ENCODE results near the gene LEMD2.
"Not testable (repeated sequence)": the region's sequence is repeated elsewhere in the genome, so short reads cannot be mapped to it uniquely, and the experiment has no call there.

Gene LEMD2

DNA sequence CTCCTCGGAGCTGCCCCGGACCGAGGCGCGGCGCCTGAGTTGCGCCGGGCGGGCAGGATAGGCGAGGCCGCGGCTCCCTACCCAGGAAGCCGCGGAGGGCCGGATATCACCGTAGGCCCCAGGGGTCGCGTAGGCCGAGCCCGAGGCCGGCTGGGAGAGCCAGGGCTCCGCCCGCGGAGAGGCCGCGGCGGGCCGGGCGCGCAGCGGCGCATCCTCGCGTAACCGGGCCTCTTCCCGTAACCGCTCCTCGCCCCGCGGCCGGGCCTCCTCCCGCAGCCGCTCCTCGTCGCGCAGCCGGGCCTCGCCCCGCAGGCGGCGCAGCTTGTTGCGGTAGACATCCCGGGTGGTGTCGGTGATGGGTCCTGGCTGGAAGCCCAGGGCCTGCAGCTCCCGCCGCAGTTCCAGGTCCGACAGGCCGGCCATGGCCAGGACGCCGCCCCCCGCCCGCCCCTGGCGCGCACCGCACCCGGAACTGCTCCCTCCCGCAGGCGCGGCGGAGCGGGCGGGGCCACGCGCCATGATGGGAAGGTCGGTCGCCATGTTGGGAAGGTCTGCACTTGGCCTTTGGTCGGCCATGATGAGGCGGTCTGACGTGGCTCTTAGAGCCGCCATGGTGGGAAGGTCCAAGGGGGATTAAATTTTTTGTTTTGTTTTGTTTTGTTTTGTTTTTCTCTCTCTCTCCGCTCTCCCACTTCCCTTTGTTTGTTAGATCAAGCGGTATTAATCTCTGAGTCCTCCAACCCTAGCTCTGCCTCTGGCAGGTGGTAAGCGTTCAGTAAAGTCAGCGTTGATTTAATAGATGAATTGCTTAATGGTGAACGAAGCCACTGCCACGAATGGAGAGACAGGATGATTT lies at the start of gene LEMD2:
LEMD2 (minus strand) TSS at position 437 of the 856 bp plus-strand sequence; CDS start at position 423, 14 bp downstream.
- DNase-seq: peak; percentile 81 to 93 (median 88)

DNA sequence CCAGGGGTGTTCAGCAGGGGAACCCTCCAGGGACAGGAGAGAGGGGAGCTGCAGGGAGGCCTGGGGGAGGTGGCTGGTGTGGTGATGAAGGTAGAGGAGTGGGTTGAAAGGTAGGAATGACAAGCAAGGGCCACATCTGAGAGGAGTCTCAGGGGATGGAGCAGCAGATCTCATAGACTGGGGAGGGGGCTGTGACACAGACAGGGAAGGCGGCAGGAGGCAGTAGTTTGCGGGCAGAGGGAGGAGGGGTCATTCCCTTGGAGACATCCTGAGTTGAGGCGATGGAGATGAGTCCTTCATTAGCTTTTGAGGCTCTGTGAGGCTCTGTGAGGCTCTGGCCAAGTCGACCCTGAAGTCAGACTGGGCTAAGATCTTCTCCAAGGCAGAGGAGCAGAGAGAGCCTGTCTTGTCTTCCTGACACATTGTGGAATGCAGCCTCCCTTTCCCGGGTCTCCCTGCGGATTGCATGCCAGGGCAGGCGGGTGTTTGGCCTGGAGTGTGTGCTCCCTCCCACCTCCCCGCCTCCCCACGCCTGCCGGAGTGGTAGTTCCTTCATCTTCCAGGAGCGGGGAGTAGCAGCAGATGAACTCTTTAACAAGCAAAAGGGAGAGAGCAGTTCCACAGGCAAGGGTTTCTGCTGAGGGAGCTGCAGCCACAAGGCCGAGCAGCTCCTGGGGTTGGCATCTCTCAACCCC lies 49.2 kb upstream of the LEMD2 start:
- DNase-seq: no peak

DNA sequence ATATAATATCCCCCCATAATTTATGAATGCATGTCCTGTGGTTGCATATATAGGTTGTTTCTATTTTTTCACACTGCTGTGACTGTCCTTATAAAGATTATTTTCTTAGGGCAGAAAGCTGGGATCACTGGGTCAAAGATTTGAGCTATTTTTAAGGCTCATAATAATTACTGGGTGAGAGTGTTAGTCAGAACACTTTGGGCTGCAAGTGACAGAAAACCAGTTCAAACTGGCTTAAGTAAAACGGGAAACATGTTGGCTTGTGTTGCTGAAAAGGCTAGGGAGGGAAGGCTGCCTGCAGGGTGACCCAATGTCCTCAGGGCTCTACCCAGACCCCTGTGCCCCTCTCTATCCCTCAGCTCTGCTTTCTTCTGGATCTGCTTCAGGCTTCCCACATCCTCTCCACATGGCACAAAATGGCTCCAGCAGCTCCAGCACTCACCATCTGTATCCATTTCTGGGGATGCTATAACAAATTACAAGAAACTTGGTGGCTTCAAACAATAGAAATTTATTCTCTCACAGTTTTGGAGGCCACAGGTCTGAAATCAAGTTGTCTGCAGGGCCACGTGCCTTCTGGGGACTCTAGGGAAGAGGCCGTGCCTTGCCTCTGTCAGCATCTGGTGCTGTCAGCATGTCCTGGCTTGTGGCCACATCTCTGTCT lies 48.0 kb upstream of the LEMD2 start:
- no peak for DNase-seq

DNA sequence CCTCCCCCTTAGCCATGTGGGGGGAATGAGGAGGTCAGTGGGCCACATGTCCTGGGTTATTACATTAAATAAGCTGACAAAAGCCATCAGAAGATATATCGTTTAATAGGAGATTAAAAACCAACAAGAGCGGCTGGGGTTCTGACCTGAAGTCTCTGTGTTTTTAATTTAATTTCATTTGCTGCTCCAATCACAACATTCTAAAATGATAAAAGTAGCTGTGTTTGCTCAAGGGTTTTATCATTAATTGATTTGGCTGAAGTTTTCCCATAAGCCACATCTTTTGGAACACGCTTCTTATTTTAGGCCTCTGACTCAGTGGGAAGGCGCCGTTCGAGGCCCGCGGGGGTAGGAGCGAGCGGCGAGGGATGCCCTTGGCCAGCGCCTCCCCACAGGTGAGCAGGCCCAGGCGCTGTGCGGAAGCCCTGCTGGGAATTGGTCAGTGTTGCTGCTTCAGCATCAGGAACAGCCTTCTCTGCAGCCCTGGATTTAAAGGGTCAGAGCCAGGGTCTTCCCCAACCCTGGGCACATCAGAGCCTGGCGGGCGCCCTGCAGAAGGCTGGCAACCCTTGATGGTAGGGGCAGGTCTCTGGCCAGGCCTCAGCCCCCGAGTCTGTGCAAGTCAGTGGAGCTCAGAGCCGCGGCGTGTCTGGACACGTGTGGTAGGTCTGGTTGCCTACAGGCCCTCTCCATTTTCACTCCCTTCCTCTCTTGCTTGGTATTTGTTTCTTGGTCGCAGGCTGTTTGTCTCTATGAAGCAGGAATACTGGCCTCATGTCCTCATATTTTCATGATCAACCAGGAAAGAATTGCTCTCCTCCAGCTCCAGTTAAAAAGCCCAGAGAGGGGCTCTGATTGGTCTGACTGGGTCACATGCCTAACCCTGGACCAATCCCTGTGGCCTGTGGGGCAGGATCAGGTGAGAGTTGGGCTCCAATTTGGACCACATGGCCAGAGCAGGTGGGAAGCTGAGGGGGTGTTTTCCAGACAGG lies 45.8 kb upstream of the LEMD2 start:
- DNase-seq: no peak

DNA sequence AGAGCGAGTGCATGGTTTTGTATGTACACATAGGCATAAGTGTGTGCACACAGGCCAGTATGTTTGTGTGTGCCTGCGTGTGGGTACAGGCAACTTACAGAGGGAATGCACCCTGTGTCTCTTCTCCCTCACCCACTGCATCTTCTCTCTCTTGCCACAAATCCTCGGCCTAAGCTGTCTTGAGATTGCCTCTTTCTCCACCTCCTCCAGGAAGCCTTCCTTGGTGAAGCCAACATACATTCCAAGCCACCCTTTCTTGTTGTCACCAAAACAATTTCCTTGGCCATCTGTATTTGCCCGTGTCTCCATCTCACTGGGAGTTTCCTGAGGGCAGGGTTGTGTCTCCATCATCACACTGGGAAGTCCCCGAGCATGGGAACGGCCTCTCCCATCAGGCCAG lies 44.7 kb upstream of the LEMD2 start:
- DNase-seq: no peak

DNA sequence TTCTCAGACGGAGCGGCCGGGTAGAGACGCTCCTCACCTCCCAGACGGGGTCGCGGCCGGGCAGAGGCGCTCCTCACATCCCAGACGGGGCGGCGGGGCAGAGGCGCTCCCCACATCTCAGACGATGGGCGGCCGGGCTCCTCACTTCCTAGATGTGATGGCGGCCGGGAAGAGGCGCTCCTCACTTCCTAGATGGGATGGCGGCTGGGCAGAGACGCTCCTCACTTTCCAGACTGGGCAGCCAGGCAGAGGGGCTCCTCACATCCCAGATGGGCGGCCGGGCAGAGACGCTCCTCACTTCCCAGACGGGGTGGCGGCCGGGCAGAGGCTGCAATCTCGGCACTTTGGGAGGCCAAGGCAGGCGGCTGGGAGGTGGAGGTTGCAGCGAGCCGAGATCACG lies 43.9 kb upstream of the LEMD2 start:
- DNase-seq: not testable (repeated sequence)

DNA sequence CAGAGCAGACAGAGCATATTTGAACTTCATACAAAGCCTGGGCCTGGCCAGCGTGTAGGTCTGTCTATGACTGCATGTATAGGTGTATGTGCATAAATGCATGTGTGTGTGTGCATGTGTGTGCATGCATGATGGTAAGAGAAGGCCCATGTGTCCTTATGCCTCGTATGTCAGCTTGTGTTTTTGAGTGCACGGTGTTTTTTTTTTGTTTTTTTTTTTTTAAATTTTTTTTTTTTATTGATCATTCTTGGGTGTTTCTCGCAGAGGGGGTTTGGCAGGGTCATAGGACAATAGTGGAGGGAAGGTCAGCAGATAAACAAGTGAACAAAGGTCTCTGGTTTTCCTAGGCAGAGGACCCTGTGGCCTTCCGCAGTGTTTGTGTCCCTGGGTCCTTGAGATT lies 42.8 kb upstream of the LEMD2 start:
- DNase-seq: not testable (repeated sequence)

DNA sequence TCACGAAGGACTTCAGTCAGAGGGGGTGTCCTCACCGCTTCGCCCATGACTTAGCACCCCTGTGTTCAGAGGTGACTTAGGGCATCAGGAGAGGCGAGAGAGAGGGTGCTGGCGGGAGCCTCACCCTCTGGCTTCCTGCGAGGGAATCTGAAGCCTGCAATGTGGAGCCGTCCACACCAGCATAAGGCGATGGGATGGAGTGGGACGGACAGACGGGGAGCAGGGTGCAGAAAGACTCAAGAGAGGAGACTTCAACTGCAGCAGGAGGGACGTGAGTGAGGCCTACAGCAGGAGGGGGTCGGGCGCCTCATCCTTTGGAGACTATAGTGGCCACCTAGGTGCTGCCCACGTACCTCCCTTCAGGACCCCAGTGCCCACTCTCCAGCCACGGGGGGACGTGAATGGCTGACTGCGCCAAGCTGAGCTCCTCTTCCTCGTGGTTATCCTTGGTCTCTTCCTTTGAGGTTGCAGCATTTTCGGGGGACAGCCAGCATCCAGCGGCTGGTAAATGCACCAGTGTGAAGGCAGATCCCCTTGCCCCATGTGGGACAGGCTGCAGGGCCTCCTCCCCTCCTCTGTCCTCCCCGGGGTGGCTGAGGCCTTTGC lies 41.8 kb upstream of the LEMD2 start:
- DNase-seq: no peak

DNA sequence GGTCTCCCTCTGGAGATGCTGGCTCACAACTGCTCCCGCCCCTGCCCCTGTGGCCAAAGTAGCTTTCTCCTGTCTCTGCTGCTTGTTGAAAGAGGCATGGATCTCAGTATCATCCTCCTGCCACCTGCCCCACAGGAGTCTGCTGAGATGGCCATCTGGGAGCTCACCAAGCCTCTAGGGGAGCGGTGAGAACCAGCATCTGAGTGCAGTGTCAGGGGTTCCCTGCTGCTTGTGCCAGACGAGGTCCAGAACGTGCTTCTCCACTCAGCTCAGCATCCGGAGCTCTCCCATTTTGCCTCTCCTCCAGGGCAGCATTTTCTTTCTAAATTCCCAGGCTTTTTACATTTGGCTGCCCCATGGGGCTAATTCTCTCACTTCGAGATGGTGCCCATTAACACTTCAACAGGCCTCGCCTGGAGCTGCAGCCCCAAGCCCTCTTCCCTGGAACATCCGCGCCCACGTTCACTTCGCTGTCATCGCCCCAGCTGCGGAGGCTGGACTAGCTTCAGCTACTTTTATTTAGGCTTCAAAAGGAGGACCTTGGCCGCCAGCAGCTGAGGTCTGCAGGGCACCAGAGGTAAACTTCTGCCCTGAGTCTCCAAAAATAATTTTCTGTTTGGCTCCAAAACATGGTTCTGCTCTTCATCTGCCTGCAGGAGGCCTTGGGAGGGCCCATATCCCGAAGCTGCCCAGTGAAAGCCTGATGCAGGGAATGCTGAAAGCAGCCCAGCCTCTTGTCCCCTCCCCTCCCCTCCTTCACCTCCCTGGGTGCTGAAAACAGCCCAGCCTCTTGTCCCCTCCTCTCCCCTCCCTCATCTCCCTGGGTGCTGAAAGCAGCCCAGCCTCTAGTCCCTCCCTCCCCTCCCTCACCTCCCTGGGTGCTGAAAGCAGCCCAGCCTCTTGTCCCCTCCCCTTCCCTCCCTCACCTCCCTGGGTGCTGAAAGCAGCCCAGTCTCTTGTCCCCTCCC lies 40.1 kb upstream of the LEMD2 start:
- DNase-seq: no peak

DNA sequence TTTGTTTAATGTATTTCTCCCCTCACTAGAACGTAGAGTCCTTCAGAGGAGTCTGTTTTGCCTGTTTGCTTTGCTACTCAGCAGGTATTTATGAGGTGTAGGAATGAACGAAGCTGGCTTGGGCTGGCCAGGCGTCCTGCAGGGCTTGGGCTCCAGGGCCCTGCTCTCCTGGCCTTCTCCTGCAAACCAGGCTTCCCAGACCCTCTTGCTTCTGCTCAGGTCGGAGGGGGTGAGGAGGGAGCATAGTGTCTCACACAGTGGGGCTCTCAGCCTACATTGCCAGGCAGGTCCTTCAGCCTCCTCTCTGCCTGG lies 39.5 kb upstream of the LEMD2 start:
- DNase-seq: no peak

DNA sequence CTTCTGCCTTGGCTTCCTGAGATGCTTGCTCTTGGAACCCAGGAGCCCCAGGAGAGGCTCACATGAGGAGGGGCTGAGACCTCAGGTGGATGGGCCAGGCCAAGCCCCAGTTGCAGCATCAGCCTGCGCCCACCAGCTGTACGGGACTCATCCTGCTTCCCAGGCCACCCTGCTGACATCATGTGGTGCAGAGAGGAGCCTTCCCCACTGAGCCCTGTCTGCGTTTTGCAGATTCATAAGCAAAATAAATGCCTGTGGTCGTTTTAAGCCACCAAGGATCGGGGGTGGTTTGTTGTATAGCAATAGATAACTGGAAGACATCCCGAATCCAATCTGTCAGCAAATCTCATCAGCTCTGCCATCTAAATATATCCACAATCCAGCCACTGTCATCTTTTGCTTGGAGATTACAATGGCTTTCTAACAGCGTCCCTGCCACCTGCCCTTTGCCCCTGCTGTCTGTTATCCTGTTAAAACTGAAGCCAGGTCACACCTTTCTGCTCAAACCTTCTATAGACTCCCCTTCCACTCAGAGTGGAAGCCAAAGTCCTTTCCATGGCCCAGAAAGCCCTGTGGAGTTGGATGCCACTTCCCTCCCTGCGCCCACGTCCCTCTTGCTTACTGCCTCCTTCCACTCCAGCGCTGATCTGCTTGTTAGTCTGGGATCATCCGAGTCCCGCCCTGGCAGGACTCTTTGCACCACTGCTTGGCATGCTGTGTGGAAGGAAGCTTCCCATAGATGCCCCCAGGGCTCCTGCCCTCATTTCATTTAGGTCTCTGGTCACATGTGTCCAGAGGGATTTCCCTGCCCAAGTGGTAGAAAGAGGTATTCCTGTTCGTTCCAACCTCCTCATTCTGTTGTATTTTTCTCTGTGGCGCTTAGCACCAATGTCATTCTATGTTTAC lies 38.9 kb upstream of the LEMD2 start:
- DNase-seq: no peak

DNA sequence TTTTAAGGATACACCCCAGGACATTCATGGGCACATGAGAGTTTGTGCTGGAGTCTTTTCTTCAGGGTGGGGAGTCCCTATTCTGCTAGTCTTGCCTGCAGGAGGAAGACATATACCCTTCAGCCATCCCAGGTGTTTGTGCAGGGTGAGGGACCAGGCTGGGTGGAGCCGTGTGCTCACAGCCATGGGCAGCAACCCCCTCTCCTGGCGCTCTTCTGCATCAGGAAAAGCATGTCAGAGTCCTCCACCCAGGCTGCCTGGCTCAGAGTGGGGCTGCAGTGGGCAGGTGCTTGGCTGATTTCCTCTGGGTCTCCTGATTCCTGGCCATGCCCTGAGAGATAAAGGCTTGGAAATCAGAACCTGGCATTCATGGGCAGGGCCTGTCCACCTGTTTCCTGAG lies 37.6 kb upstream of the LEMD2 start:
- no peak for DNase-seq

DNA sequence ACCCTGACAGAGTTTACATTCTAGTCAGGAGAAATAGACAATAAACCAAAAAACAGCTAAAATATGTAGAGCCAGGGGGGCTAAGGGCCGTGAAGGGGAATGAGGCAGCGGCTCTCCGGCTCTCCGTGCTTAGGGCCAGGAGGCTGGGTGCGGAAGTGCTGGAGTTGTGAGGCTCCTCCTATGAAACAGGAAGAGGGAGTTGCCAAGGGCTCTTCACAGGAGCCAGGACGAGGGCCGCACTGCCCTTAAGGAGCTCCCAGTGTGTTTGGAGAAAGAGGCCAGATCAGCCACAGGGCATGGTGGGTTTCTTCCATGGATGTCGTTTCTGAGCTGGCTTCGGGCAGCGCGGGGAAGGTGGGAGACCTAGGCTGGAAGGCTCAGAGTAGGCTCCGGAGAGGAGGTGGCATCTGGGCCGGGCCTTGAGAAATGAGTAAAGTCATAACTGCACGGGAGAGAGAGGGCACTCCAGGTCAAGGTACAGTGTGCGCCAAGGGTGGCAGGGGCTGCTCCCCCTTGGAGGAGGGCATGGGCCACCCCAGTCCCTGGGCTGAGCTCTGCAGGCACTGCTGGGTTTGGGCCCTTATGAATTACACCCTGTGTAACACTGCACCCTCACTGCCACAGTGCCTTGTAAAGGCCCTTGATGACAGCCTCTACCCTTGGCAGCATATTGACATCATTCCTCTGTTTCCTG lies 35.7 kb upstream of the LEMD2 start:
- peak in 1 of 6 experiments; percentile 8 for DNase-seq

DNA sequence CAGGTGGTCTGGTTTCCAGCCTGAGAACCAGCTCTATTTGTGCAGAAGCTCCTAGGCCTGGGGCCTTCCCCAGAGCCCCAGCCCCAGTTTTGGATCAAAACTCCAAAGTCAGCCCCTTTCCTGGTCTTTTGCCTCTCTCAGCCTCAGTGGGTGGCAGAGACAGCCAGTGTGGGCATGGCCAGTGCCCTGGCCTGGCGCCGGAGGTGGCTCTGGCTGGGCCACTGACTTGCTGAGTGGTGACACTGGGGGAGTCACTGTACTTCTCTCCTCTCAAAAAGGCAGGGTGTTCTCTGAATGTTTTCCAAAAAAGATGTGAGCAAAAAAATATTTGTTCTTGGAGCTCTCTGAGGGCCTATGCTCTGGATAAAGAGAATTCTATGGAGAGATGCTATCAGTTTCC lies 34.9 kb upstream of the LEMD2 start:
- DNase-seq: no peak

DNA sequence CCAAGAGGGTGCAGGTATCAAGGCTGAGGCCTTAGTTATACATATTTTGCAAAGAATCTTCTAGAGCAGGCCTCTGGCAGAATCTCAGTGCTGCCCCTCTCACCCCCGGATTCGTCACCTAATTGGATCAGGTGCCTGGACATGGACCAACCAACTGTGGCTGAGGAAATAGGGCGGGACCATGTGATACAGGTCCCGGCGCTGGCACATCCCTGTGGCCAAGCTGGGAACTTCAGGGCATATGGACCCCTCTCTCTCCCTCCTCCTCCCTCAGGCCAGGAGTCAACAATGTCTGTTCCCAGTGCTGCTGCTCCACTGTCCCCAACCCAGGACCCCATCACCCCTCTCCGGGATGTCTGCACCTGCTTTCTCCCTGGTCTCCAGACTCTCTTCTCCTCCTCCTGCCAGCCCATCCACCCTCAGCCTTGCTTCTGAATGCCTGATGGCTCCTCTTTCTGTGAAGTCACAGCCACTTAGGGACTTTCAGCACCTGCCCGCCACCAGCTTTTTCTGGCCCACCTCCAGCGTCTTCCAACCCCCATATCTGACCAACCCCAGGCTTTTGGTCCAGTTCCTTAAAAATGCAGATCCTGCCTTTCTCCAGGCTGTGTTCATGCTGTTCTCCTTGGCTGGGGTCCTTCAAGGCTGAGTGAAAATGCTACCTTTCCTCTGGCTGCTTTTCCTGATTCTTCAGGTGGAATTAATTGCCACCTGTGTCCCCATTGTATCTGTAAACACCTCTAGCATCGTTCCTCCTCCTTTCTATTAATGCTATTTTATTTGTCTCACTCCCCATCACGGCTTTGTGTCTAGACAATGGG lies 33.9 kb upstream of the LEMD2 start:
- DNase-seq: no peak

DNA sequence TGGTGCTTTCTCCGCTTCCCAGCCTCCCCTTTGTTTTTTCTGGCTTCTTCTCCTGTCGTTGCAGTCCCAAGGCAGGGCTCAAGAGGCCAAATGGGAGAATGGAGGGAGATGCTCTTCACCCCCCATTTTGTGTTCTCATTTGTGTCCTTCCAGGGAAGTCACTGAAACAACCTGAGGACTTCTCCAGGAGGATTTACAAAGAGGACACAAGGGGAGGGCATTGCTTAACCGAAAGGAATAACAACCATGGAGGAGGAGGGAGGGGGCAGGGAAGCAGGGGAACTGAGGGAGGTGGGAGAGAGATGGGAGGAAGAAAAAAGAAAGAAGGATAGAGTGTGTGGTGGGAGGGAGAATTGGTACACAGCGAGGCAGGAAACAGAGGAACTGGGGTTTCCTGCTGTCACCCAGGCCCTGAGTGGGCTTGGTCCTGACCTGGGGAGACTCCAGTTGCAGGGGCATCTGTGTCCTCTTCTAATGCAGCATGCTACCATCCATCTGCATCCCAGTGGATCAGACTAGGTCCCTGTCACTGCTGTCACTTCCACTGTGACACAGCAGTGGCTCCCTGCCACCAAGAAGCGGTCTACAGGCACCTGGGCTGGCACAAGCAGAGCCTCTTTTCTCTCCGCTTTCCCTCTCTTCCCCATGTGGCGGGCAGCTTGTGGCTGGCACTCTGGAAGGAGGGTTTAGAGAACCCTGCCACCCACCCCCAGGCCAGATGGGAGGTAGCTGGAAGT lies 32.0 kb upstream of the LEMD2 start:
- no peak for DNase-seq

DNA sequence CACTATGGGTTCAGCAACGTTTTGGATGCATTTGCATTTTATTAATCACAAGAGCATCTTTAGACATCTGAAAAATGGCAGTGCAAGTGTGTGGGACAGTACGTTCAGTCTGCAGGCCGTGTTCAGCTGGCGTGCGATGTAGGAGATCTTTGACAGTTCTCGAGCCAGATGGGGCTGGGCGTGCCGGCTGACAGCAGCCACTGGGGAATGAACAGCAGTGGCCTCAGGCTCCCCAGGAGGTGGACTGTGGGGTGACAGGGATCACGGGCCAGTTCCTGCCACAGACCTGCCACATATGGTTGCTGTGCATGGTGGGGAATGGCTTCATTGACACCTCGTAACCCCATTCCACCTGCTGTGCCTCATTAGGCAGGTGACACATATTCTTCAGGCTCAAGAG lies 31.3 kb upstream of the LEMD2 start:
- DNase-seq: no peak

DNA sequence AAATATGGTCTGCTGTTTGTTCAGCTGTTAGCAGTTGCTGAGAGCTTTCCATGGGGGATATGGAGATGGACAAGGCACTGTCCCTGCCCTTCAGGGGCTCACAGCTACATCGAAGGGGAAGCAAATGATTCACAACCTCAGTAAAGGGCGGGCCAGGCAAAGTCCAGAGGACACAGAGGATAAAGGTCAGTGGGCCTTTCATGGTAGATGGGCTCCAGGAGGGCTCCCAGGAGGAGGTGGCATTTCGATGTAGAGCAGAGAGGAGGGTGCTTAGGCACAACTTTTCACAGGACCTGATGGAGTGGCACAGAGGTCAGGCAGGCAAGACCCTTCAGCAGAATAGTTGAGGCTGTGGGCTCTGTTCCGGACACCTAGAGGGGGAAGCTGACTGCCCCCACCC lies 30.1 kb upstream of the LEMD2 start:
- no peak for DNase-seq

Data from stimulated activated naive CD4-positive, alpha-beta T cell (primary cell).